ENCODE measurements around the gene MINAR2.

The MINAR2 gene

DNA sequence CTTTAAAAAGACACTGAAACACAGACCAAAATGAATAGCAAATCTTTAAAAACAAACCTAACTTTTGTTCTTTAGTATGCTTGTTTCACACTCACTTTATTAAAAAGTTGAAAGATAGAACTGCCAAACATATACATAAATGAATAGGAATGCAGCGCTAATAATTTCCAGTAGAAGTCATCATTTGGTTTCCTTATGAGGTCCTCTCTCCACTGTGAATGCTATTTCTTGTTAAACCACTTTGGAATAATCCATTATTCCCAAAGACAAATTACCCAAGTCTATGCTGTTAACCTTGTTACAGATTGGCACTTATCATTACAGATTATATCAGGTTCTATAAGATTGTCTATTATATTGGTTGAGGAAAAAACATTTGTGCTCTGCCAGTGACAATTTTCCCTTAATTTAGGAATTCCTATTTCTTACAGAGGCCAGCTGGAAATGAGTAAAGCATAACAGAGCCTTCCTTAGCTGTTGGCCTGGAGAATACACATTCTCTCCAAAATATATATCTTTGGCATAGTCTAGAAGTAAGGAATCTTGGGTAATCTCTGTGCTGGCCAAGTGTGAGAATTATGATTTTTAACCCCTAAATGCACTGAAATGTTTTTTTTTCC lies 29.3 kb upstream of the MINAR2 start:
- Histone ChIP-seq H3K27ac (no peak overlapping the region), H3K4me3 (ENCODE audit: low read depth, low read length) (no peak overlapping the region), H3K27me3 (ENCODE audit: insufficient read depth, low read depth, severe bottlenecking) (no peaks in the 10 kb centered on the region), H3K36me3 (no peaks in the 10 kb centered on the region), H3K9me3 (ENCODE audit: severe bottlenecking) (no peaks in the 10 kb centered on the region)
- TF ChIP-seq, protein P1, sequence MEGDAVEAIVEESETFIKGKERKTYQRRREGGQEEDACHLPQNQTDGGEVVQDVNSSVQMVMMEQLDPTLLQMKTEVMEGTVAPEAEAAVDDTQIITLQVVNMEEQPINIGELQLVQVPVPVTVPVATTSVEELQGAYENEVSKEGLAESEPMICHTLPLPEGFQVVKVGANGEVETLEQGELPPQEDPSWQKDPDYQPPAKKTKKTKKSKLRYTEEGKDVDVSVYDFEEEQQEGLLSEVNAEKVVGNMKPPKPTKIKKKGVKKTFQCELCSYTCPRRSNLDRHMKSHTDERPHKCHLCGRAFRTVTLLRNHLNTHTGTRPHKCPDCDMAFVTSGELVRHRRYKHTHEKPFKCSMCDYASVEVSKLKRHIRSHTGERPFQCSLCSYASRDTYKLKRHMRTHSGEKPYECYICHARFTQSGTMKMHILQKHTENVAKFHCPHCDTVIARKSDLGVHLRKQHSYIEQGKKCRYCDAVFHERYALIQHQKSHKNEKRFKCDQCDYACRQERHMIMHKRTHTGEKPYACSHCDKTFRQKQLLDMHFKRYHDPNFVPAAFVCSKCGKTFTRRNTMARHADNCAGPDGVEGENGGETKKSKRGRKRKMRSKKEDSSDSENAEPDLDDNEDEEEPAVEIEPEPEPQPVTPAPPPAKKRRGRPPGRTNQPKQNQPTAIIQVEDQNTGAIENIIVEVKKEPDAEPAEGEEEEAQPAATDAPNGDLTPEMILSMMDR (IDR thresholded peaks at IDR 0.05; ENCODE audit: low read depth, low read length): no peak
- no peak for DNase-seq

DNA sequence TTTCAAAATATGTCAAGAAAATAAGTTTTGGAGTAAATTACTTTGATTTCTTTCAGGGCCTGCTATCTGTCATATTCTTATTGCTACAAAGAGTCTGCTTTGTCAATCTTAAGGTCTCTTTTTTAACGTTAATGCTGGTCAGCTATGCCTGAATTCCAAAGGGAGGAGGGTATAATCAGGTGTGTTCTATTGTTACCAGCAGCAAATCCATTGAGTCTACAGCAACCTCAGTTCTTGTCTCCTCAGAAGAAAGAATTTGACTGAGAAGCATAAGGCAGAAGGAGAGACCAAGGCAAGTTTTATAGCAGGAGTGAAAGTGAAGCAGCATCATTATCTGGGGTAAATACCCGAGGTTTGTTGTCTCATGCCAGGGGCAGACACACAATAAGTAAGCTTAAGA lies 23.7 kb upstream of the MINAR2 start:
- H3K36me3 ChIP-seq: no peaks in the 10 kb centered on the region
- no peak overlapping the region for H3K4me3 ChIP-seq (ENCODE audit: low read depth, low read length)
- H3K27ac ChIP-seq: no peak overlapping the region
- TF ChIP-seq, protein P1 (IDR thresholded peaks at IDR 0.05; ENCODE audit: low read depth, low read length): no peak
- H3K27me3 ChIP-seq (ENCODE audit: insufficient read depth, low read depth, severe bottlenecking): no peaks in the 10 kb centered on the region
- no peaks in the 10 kb centered on the region for H3K9me3 ChIP-seq (ENCODE audit: severe bottlenecking)
- no peak for DNase-seq

DNA sequence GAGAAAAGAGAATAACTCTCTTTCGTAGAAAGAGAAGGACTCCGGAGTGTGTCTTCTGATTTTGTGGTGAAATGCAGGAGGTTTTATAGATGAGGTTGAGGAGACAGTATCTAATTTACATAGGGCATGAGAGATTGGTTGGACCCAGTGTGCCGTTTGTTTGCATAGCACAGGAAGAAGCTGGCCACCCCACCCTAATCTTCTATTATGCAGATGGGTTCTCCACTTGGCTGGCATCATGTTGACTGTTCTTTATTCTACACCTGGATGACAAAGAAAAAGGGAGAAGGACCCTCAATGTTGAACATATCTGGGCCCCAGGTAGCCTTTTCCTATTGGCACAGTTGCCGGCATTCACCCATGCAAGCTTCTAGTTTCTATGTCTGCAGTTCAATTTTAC lies 23.2 kb upstream of the MINAR2 start:
- Histone ChIP-seq H3K4me3 (ENCODE audit: low read depth, low read length) (no peak overlapping the region), H3K27ac (no peak overlapping the region), H3K27me3 (ENCODE audit: insufficient read depth, low read depth, severe bottlenecking) (no peaks in the 10 kb centered on the region), H3K9me3 (ENCODE audit: severe bottlenecking) (no peaks in the 10 kb centered on the region), H3K36me3 (no peaks in the 10 kb centered on the region)
- DNase-seq: no peak
- TF ChIP-seq, protein P1 (IDR thresholded peaks at IDR 0.05; ENCODE audit: low read depth, low read length): no peak

DNA sequence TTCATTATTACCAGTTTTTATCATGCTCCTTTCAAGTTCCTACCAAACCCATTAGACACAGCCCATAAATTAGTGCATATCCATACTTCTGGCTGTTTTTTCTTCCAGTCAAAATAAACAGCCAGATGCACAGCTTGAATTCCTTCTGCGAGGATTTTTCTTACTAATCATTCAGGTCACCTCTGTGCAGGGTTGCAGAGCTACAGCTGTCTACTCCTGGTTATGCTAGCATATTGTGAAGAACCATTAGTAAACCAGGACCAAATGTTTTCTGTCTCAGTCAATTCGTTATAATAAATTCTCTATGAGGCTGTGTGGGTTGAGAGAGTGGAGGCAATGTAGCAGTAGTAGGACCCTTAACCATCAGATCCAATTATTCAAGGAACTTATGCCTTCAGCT lies 8.1 kb upstream of the MINAR2 start:
- H3K27ac ChIP-seq: no peak overlapping the region
- DNase-seq: no peak
- TF ChIP-seq, protein P1 (IDR thresholded peaks at IDR 0.05; ENCODE audit: low read depth, low read length): no peak
- no peaks in the 10 kb centered on the region for H3K27me3 ChIP-seq (ENCODE audit: insufficient read depth, low read depth, severe bottlenecking)
- no peak overlapping the region for H3K4me3 ChIP-seq (ENCODE audit: low read depth, low read length)
- no peaks in the 10 kb centered on the region for H3K36me3 ChIP-seq
- no peaks in the 10 kb centered on the region for H3K9me3 ChIP-seq (ENCODE audit: severe bottlenecking)

DNA sequence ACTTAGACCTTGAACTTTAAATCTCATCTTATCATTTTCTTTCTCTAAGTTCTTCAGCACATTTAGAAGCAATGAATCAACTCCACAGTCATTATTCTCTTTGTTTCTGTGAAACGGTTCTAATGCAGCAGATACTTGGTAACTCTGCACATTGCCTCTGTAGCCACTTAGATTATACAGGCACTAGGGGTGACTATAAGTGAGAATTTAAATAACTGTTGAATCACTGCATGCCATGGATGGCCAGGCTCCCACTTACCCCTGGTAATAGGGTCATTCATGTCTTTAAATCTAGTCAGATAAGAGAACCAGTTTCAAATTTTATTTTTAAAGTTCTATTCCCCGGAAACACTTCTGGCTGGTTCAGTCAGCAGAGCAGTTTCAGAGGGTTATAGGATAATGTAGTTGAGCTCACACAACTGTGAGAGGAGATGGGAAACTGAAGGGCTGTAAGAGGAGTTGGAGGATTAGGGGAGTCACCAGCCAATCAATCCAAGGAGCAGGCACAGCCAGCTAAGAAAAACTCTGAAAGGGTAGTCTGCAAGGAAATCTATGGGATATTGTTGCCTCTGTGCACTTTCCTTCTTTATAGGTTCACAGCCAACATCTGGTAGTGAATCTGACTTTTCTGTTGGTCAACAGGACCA lies 4.2 kb upstream of the MINAR2 start:
- H3K36me3 ChIP-seq: no peaks in the 10 kb centered on the region
- H3K27ac ChIP-seq: no peak overlapping the region
- H3K9me3 ChIP-seq (ENCODE audit: severe bottlenecking): no peaks in the 10 kb centered on the region
- TF ChIP-seq, protein P1 (IDR thresholded peaks at IDR 0.05; ENCODE audit: low read depth, low read length): no peak
- no peak for DNase-seq
- H3K4me3 ChIP-seq (ENCODE audit: low read depth, low read length): no peak overlapping the region
- no peaks in the 10 kb centered on the region for H3K27me3 ChIP-seq (ENCODE audit: insufficient read depth, low read depth, severe bottlenecking)

DNA sequence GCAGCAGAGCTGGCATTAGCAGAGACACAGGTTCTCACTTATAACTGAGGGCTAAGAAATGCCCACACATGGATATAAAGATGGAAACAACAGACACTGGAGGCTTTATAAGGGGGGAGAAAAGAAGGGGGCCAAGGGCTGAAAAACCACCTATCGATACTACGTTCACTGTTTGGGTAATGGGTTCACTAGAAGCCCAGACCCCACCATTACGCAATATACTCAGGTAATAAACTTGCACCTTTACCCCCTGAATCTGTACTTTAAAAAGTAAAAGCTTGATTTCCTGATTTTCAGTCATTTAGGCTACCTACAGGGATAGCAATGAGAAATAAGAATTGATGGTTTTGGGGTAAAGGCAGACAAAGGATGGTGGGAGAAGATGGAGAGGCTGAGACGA lies 1.9 kb upstream of the MINAR2 start:
- no peaks in the 10 kb centered on the region for H3K9me3 ChIP-seq (ENCODE audit: severe bottlenecking)
- no peaks in the 10 kb centered on the region for H3K27me3 ChIP-seq (ENCODE audit: insufficient read depth, low read depth, severe bottlenecking)
- no peaks in the 10 kb centered on the region for H3K36me3 ChIP-seq
- TF ChIP-seq, protein P1 (IDR thresholded peaks at IDR 0.05; ENCODE audit: low read depth, low read length): no peak
- H3K4me3 ChIP-seq (ENCODE audit: low read depth, low read length): no peak overlapping the region
- DNase-seq: no peak
- no peak overlapping the region for H3K27ac ChIP-seq

Data from WERI-Rb-1 (cell line).